Breast epithelium (tissue), 3 donors: ENCODE data around the gene GPR35.
"Not testable (repeated sequence)": the region's sequence is repeated elsewhere in the genome, so short reads cannot be mapped to it uniquely, and the experiment has no call there.

Experiments used
- CTCF ChIP-seq, 3 donors: fragments of 450-650 bp; IDR thresholded peaks; one replicate each; pipeline ENCODE4 v1.5.1; 2016 to 2017; ENCODE audit warnings: antibody characterized with exemption in 3 of 3, mild to moderate bottlenecking in 3 of 3, moderate library complexity in 3 of 3
- POLR2A ChIP-seq: fragments of 450-650 bp; IDR thresholded peaks from one replicate; pipeline ENCODE4 v1.6.1; 2016; ENCODE audit warnings: antibody characterized with exemption, mild to moderate bottlenecking, moderate library complexity
- POLR2AphosphoS5 ChIP-seq, 3 donors: sonication (generic); formaldehyde crosslinking; IDR thresholded peaks; one replicate each; pipeline ENCODE4 v1.6.1; 2017; ENCODE audit warnings: antibody characterized with exemption in 3 of 3

DNA sequence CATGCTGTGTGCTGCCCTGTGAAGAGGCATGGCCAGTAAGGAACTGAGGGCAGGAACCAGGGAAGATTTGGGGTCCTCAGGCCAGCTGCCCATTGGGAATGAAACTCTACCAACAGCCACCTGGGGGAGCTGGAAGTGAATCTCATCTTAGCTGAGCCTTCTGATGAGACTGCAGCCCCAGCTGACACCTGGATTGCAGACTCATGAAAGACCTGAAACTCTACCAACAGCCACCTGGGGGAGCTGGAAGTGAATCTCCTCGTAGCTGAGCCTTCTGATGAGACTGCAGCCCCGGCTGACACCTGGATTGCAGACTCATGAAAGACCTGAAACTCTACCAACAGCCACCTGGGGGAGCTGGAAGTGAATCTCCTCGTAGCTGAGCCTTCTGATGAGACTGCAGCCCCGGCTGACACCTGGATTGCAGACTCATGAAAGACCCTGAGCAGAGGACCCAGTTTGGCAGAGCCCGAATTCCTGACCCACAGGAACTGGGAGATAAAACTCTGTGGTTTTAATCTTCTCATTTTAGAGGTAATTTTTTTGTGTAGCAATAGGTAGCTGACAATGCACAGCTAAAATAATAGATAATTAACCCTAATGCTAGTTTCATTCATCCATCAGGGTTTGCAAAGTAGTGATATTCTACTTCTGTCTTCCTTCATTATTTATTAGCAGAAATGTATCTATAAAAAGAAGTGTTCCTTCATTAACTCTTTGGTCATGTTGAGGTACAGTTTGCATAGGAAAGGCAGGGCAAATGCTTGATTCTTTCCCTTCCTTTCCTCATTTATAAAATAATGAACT lies 8.2 kb upstream of the GPR35 start:
- TF ChIP-seq CTCF (IDR thresholded peaks at IDR 0.05); POLR2A; POLR2AphosphoS5 (IDR thresholded peaks at IDR 0.05): not testable (repeated sequence)
